DND-41 (cell line): ENCODE data around the gene ATP6AP2.

Experiments used
- ATAC-seq: fragments of 200-7000 bp; cut with Tn5 transposase; 3 replicates; pipeline ENCODE4 v1.9.1; 2021; ENCODE audit warnings: low read depth; ENCODE audit not compliant: insufficient read depth
- DNase-seq: peaks from one replicate; pipeline ENCODE4 v3.0.0-alpha.2; 2020
- H2AFZ ChIP-seq: 2 replicates; pipeline ENCODE4 v1.6.0; 2012; ENCODE audit warnings: low read depth, low read length
- H3K27ac ChIP-seq: 2 replicates; pipeline ENCODE4 v1.5.1; 2012; ENCODE audit warnings: low read length, inconsistent platforms
- H3K27me3 ChIP-seq: fragments of 200-600 bp; sonication (generic); 2 replicates; pipeline ENCODE4 v1.6.0; 2012; ENCODE audit warnings: low read length, mild to moderate bottlenecking, inconsistent platforms; ENCODE audit not compliant: insufficient read depth, poor library complexity
- H3K36me3 ChIP-seq: 2 replicates; pipeline ENCODE4 v1.5.1; 2012; ENCODE audit warnings: low read length, inconsistent platforms; ENCODE audit not compliant: insufficient read depth
- H3K4me1 ChIP-seq: 2 replicates; pipeline ENCODE4 v1.5.1; 2012; ENCODE audit warnings: mild to moderate bottlenecking, low read length; ENCODE audit not compliant: insufficient read depth
- H3K4me2 ChIP-seq: 2 replicates; pipeline ENCODE4 v1.6.0; 2012; ENCODE audit warnings: mild to moderate bottlenecking, moderate library complexity, low read length, inconsistent platforms; ENCODE audit not compliant: insufficient read depth
- H3K4me3 ChIP-seq, 2 experiments: fragments of 200-600 bp in 1 of 2; shearing (Covaris generic) in 1 of 2; 2 replicates each; pipeline ENCODE4 v1.5.1; 2012 to 2016; ENCODE audit warnings: inconsistent platforms in 2 of 2, low read length in 2 of 2, mild to moderate bottlenecking in 2 of 2, low read depth in 1 of 2, moderate library complexity in 1 of 2
- H3K79me2 ChIP-seq: 2 replicates; pipeline ENCODE4 v1.6.0; 2012; ENCODE audit warnings: low read length, inconsistent platforms; ENCODE audit not compliant: insufficient read depth
- H3K9ac ChIP-seq: 2 replicates; pipeline ENCODE4 v1.6.0; 2012; ENCODE audit warnings: low read depth, mild to moderate bottlenecking, inconsistent platforms, low read length, moderate library complexity
- H3K9me3 ChIP-seq: 2 replicates; pipeline ENCODE4 v1.5.1; 2012; ENCODE audit warnings: low read length, moderate library complexity, mild to moderate bottlenecking, inconsistent platforms; ENCODE audit not compliant: insufficient read depth, severe bottlenecking
- H4K20me1 ChIP-seq: 2 replicates; pipeline ENCODE4 v1.6.0; 2012; ENCODE audit warnings: low read length; ENCODE audit not compliant: insufficient read depth
- CTCF ChIP-seq: IDR thresholded peaks from 2 replicates; pipeline ENCODE4 v1.5.1; 2012; ENCODE audit warnings: borderline replicate concordance, low read length, moderate library complexity, mild to moderate bottlenecking; ENCODE audit not compliant: poor library complexity, severe bottlenecking; ENCODE audit errors: extremely low read depth
- EZH2 ChIP-seq: IDR thresholded peaks from 3 replicates; pipeline ENCODE4 v1.6.1; 2012; ENCODE audit warnings: borderline replicate concordance, low read depth, mild to moderate bottlenecking, moderate library complexity, low read length, inconsistent platforms; ENCODE audit not compliant: severe bottlenecking

ATP6AP2 gene

GRCh38 chrX:40625294-40625693, 44.5 kb downstream of the ATP6AP2 start:
- Histone ChIP-seq H3K4me3 (no peak overlapping the region), H3K4me1 (no peaks in the 10 kb centered on the region), H3K27ac (no peak overlapping the region), H3K9me3 (no peaks in the 10 kb centered on the region), H4K20me1 (no peaks in the 10 kb centered on the region), H3K79me2 (no peaks in the 10 kb centered on the region), H3K9ac (no peak overlapping the region), H3K4me2 (no peak overlapping the region), H2AFZ (no peak overlapping the region), H3K27me3 (no peaks in the 10 kb centered on the region), H3K36me3 (peaks cover 24% of the 10 kb centered on the region)
- TF ChIP-seq EZH2 (no peak), CTCF (no peak)
- no peak for DNase-seq
- ATAC-seq = no peak

GRCh38 chrX:40628506-40628905, 47.7 kb downstream of the ATP6AP2 start:
- DNase-seq = no peak
- H3K27ac ChIP-seq = no peak overlapping the region
- no peak overlapping the region for H3K4me3 ChIP-seq
- TF ChIP-seq EZH2 (no peak), CTCF (no peak)
- H3K9me3 ChIP-seq = no peaks in the 10 kb centered on the region
- H3K79me2 ChIP-seq = no peaks in the 10 kb centered on the region
- no peaks in the 10 kb centered on the region for H4K20me1 ChIP-seq
- no peak overlapping the region for H3K9ac ChIP-seq
- ATAC-seq = no peak
- H3K36me3 ChIP-seq = peaks cover 50% of the 10 kb centered on the region
- no peak overlapping the region for H2AFZ ChIP-seq
- H3K4me2 ChIP-seq = no peak overlapping the region
- H3K27me3 ChIP-seq = no peaks in the 10 kb centered on the region
- H3K4me1 ChIP-seq = no peaks in the 10 kb centered on the region

GRCh38 chrX:40632199-40632598, 51.4 kb downstream of the ATP6AP2 start:
- no peak overlapping the region for H3K27ac ChIP-seq
- no peak overlapping the region for H3K4me2 ChIP-seq
- no peak overlapping the region for H3K4me3 ChIP-seq
- H3K4me1 ChIP-seq = no peaks in the 10 kb centered on the region
- no peak for ATAC-seq
- no peak overlapping the region for H3K9ac ChIP-seq
- no peaks in the 10 kb centered on the region for H3K27me3 ChIP-seq
- no peaks in the 10 kb centered on the region for H4K20me1 ChIP-seq
- DNase-seq = no peak
- H3K79me2 ChIP-seq = no peaks in the 10 kb centered on the region
- no peaks in the 10 kb centered on the region for H3K9me3 ChIP-seq
- no peak for TF ChIP-seq EZH2
- no peak for TF ChIP-seq CTCF
- H2AFZ ChIP-seq = no peak overlapping the region
- H3K36me3 ChIP-seq = peaks cover 84% of the 10 kb centered on the region

GRCh38 chrX:40637687-40638086, 56.9 kb downstream of the ATP6AP2 start:
- peaks cover 77% of the 10 kb centered on the region for H3K36me3 ChIP-seq
- H2AFZ ChIP-seq = no peak overlapping the region
- peaks cover 26% of the 10 kb centered on the region for H3K79me2 ChIP-seq
- H3K4me3 ChIP-seq = no peak overlapping the region
- no peak for TF ChIP-seq EZH2
- H3K9ac ChIP-seq = no peak overlapping the region
- no peaks in the 10 kb centered on the region for H3K27me3 ChIP-seq
- H3K27ac ChIP-seq = no peak overlapping the region
- H4K20me1 ChIP-seq = no peaks in the 10 kb centered on the region; the same call in 1 of the 2 replicates
- no peak overlapping the region for H3K4me2 ChIP-seq
- ATAC-seq (no peak), DNase-seq (no peak)
- no peaks in the 10 kb centered on the region for H3K9me3 ChIP-seq
- H3K4me1 ChIP-seq = no peaks in the 10 kb centered on the region
